Measurements from ENCODE around the gene RIPOR1. TPM values are rescaled to one million over a fixed set of nuclear protein-coding genes. Genes with fewer than 3 reads are reported as not detected.
A peak's percentile ranks its signal among the peaks of the same experiment; 100 is the strongest.
"Not testable (repeated sequence)": the region's sequence is repeated elsewhere in the genome, so short reads cannot be mapped to it uniquely, and the experiment has no call there.

The RIPOR1 gene, protein sequence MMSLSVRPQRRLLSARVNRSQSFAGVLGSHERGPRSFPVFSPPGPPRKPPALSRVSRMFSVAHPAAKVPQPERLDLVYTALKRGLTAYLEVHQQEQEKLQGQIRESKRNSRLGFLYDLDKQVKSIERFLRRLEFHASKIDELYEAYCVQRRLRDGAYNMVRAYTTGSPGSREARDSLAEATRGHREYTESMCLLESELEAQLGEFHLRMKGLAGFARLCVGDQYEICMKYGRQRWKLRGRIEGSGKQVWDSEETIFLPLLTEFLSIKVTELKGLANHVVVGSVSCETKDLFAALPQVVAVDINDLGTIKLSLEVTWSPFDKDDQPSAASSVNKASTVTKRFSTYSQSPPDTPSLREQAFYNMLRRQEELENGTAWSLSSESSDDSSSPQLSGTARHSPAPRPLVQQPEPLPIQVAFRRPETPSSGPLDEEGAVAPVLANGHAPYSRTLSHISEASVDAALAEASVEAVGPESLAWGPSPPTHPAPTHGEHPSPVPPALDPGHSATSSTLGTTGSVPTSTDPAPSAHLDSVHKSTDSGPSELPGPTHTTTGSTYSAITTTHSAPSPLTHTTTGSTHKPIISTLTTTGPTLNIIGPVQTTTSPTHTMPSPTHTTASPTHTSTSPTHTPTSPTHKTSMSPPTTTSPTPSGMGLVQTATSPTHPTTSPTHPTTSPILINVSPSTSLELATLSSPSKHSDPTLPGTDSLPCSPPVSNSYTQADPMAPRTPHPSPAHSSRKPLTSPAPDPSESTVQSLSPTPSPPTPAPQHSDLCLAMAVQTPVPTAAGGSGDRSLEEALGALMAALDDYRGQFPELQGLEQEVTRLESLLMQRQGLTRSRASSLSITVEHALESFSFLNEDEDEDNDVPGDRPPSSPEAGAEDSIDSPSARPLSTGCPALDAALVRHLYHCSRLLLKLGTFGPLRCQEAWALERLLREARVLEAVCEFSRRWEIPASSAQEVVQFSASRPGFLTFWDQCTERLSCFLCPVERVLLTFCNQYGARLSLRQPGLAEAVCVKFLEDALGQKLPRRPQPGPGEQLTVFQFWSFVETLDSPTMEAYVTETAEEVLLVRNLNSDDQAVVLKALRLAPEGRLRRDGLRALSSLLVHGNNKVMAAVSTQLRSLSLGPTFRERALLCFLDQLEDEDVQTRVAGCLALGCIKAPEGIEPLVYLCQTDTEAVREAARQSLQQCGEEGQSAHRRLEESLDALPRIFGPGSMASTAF
- total RNA-seq: 73.7 TPM
- long read RNA-seq, full-length matches to known transcripts: 10 of 53 reads
- long read RNA-seq, partial matches to known transcripts: 36 of 53 reads
- long read RNA-seq, other reads (novel, unspliced or antisense): 7 of 53 reads

DNA sequence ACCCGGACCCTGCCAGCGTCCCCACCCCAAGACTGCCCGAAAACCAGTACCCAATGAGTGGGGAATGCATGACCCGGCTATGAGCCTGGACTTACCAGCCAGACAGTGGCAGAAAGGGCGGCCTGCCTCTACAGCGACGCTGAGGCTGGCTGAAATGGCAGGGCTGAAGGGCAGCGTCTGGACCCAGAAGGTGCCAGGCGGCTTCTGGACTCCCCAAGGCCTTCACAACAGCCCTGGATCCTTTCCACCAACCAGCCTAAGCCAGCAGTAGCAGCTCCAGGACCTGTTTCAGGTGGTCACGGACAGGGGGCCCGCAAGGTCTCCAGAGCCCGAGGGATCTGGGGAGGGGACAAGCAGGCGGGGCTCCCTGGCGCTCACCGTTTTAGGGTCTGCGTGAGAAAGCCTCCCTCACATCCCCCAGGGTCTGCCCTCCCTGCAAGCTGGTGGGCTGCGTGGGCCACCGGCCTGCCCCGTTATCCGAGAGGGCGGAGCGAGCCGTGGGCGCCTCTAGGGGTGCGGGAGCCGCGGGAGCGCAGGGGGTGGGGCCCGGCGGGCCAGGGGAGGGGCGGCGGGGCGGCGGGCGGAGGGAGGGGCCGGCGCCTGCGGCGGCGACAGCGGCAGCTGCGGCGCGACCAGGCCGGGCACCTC is at the start of gene RIPOR1:
Gene RIPOR1, plus strand, starts transcription at position 608 of the 648 bp plus-strand sequence. CDS start 9,618 bp downstream, outside the sequence.
- peak; percentile 85 for DNase-seq
- ATAC-seq (ENCODE audit: poor library complexity): peak; percentile 75
- intact Hi-C loops (cut with DNase I): no loop called here

DNA sequence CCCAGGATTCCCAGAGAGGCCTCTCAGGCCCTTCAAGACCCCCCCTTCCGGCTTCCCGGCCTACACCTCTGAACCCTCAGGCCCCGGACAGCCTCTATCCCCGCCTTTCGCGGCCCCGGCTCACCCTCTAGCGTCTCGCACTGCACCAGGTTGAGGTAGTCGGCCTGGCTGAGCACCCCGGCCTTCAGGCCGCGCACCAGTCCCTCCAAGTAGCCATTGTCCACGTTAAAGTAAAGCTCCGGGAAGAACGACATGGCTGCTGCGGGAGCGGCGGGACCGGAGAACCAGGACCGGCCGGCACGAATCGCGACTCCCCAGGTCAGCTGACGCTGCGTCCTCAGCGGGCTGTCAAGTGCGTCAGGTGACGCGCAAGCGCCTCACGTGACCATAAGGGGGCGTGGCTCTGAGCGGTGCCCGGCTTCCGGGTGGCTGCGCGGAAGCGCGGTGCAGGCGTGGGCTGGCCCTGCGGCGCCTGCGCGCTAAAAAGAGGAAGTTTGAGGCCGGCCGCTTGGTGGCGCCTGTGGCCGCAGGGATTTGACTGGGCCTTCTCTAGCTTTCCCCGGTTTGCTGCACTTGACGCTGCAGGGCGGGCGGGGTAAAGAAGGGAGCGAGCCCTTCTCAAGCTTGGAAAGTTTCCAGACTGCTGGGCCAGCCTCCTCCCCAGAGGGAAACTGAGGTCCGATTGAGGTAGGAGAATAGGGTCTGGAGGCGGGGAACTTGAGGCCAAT is 47.6 kb upstream of the RIPOR1 start, which contains the start of gene ATP6V0D1:
Gene ATP6V0D1, minus strand, starts transcription at position 325 of the 728 bp plus-strand sequence. Its CDS starts 71 bp downstream, at position 254.
- peak; percentile 99 for DNase-seq
- intact Hi-C loops (cut with DNase I): no loop called here
- peak; percentile 97 for ATAC-seq (ENCODE audit: poor library complexity)

DNA sequence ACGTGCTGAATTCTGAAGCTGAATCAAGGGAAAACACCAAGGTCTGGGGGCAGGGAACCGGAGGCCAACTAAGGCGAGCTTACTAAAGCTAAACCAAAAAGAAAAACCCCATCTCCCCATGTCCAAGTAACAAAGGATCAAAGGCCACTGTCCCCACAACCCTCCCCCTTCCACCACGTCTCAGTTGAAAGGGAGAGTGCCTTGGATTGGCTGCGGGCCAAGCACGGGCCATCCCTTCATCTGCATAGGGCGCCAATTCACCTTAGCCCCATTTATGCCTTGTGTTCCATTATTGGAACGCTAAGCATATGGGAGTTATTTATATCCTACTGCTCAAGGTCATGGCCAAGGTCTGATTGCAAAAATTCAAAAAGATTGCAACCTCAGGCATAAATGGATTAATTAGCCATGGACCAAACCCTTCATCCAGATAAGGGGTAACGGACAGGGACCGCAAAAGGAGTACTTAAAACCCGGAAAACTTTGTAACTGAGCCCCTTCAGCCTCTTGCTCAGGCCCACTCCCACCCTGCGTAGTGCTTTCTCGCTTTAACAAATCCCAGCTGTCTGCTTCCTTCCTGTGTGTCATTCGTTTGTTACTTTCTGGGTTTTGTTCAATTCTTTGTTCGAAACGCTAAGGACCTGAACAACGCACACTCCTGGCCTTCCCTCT is 46.9 kb upstream of the RIPOR1 start:
- intact Hi-C loops (cut with DNase I): no loop called here
- DNase-seq: peak; percentile 71
- ATAC-seq (ENCODE audit: poor library complexity): peak; percentile 24

DNA sequence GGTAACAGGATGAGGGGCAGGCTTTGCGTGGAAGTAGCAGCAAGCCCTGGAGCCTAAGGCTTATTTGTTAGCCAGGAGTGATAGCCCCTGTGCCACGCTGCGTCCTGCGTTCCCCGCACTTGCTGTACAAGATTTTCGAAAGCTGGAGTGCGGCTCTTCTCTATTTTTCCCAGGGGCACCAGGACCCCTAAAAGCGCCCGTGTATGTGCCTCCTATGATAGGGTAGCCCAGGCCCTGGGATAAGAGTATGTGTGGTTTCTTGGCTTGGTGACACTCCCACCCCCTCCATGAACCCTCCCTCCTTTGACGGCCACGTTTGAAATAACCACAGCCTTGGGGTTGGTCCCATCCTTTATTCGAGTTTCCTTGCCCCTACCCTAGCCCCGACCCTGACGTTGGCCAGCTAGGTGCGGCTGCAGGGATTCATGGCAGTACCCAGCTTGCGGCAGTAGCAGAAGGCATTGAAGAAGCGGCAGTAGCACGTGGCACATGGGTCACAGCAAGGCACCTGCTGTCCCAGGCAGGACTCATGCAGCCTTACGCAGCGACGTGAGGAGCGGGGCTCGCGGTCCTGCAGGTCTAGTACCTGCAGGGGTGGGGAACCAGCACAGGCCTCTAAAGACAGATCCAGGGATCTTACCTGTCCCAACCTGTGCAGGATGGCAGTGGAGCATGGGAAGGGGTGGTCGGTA is 46.2 kb upstream of the RIPOR1 start:
- ATAC-seq (ENCODE audit: poor library complexity): no peak
- intact Hi-C loops (cut with DNase I): no loop called here

DNA sequence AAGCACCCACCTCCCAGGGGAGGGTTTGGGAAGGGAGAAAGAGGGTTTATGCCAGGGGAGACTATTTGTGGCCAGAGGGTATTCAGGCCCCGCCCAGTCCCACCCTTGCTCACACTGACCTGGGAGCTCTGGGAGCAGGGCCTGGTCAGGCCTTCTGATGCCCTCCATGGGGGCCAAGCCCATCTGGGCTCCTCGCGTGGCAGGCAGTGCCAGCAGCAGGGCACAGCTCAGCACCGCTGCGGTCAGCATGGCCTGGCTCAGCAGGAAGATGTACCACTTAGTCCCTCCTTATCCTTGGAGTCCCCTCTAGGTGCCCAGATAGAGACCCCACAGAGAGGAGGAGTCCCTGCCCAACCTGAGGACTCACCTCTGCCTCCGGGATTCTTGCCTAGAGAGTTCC is 45.5 kb upstream of the RIPOR1 start, which contains the start of gene AGRP:
Gene AGRP, minus strand, starts transcription at position 398 of the 400 bp plus-strand sequence. Its CDS starts 149 bp downstream, at position 249.
- intact Hi-C loops (cut with DNase I): no loop called here
- ATAC-seq (ENCODE audit: poor library complexity) (no peak), DNase-seq (no peak)

More for the DNA sequence above, 46.2 kb upstream of the RIPOR1 start:
- no peak for DNase-seq

DNA sequence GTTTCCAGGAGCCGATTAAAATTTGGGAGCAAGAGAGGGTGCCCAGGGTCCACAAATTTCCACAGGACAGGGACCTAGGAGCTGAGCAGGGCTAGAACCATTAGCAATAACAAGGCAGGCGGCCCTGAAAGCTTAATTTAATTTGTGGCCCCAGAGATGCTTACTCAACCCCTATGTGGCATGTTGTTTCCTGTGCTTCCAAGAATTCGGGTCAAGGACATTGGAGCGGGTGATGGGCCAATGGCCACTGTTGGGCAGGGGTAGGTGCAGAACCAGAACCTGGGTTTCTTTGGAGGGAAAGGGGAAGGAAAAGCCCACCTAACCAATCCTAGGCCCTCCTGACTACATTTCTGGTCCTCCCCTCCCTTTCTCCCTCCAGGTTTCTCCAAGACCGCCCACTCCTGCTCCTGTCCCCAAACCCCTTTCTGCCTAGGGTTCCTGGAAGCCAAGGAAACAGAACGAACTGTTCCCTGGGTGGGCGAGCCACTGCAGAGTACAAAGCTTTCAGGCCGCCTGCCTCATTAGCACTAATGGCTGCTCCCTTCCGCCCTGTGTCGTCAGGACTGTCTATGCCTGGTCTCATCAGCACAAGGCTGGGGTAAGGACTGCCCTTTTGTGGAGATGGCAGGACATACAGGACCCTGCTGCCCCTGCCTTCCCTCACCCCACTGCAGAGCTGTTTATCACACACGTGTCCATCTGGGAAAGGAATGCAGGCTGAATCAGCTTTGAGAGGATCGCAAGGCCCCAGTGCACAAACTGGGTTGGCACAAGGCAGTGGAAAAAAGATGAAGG is 44.7 kb upstream of the RIPOR1 start:
- intact Hi-C loops (cut with DNase I): no loop called here
- ATAC-seq (ENCODE audit: poor library complexity) (no peak), DNase-seq (no peak)

DNA sequence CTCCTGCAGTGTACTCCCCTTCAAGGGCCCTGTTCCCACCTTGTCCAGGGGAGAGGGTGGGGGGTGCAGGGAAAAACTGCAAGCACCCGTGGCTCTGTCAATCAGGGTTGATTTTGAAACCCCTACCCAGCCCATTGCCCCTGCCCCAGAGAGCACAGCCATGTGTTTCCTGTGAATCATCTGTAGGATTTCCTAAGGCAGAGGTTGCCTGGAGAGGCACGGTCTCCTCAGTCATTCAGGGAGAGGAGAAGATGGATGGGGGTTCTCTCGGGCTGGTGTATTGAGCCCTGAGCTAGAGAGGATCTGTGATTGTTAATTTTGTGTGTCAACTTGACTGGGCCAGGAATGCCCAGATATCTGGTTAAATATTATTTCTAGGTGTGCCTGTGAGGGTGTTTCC is 41.8 kb upstream of the RIPOR1 start:
- intact Hi-C loops (cut with DNase I): no loop called here
- ATAC-seq (ENCODE audit: poor library complexity): no peak
- DNase-seq: no peak

DNA sequence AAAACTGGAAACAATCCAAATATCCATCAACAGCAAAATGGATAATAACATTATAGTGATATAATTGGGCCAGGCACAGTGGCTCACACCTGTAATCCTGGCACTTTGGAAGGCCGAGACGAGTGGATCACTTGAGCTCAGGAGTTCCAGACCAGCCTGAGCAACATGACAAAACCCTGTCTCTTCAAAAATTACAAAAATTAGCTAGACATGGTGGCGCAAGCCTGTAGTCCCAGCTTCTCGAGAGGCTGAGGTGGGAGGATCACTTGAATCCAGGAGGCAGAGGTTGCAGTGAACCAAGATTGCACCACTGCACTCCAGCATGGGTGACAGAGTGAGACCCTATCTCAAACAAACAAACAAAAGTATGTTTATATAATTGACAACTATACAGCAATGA is 41.1 kb upstream of the RIPOR1 start:
- DNase-seq; ATAC-seq (ENCODE audit: poor library complexity); intact Hi-C loops (cut with DNase I): not testable (repeated sequence)

DNA sequence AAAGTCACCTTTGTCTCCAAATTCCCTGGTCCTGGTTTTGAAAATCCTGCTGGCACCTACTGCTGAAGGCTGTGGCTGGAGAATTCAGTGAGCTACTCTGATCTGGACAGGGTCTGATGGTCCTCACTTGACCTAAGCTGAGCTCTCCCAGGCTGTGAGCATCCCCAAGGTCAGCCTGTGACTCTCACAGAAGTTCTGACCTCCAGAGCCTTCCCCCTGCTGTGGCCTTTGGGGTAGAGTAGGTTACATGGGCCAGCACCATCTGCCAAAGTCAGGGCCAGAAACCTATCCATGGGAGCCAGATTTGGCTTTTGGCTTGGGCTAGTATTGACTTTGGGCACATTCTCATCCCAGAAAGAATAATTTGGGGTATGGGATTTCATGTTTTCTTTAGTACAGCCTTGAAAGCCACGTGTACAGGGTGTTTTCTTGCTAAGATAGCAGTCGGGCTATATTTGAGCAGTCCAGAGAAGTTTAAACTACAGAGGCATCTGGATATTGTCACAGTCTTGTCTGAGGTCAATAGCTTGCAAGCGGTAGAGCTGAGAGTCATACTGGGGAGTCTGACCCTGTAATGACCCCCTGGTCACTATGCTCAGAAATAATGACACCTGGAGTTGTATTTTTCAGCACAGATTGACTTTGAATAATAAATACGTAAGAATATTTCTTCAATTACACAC is 39.1 kb upstream of the RIPOR1 start:
- ATAC-seq (ENCODE audit: poor library complexity): peak; percentile 32
- DNase-seq: no peak
- intact Hi-C loops (cut with DNase I): no loop called here

DNA sequence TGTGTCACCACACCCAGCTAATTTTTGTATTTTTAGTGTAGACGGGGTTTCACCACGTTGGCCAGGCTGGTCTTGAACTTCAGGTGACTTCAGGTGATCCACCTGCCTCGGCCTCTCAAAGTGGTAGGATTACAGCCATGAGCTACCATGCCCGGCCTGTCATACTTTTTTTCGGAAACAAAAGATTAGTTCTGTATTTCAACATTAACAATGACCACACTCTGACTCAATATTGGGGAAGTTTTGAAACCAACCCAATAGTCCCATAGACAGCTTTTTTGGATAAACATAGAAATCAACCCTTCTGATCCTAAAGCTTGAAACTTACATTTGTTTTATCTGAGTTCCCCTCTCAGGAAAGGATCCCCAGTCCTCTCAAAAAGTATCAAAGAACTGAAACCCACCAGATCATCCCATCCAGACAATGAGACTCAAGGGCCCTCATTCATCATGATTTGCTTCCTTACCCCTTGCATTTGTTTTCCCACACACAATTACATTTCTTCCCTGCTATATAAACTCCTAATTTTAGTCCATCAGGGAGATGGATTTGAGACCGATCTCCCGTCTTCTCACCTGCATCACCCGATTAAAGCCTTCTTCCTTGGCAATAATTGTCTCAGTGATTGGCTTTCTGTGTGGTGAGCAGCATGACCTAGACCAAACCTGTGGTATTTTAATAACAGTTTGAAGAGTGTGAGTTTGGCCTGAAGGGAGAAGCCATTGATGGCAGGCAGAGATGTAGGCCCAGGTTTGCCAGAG is 38.1 kb upstream of the RIPOR1 start:
- ATAC-seq (ENCODE audit: poor library complexity) (no peak), DNase-seq (no peak)
- intact Hi-C loops (cut with DNase I): no loop called here

DNA sequence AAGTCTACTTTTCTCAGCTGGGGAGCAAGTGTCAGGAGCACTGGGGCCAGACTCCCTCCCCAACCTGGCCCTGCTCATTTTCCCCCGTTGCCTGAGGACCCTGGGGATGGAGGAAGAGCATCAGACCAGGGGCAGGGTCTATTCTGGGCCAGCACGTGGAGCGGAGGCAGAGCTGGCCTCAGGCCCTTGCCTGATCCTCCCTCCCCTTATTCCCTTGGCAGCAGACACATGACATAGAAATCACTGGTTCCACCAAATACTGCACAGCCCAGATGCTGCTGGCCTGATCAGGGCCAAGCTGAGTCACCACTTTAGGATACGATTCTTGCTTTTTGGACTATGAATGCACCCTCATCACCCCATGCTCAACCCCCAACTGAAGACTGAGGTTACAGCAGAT is 29.5 kb upstream of the RIPOR1 start:
- ATAC-seq (ENCODE audit: poor library complexity): peak; percentile 81
- peak; percentile 51 for DNase-seq
- intact Hi-C loops (cut with DNase I): no loop called here

DNA sequence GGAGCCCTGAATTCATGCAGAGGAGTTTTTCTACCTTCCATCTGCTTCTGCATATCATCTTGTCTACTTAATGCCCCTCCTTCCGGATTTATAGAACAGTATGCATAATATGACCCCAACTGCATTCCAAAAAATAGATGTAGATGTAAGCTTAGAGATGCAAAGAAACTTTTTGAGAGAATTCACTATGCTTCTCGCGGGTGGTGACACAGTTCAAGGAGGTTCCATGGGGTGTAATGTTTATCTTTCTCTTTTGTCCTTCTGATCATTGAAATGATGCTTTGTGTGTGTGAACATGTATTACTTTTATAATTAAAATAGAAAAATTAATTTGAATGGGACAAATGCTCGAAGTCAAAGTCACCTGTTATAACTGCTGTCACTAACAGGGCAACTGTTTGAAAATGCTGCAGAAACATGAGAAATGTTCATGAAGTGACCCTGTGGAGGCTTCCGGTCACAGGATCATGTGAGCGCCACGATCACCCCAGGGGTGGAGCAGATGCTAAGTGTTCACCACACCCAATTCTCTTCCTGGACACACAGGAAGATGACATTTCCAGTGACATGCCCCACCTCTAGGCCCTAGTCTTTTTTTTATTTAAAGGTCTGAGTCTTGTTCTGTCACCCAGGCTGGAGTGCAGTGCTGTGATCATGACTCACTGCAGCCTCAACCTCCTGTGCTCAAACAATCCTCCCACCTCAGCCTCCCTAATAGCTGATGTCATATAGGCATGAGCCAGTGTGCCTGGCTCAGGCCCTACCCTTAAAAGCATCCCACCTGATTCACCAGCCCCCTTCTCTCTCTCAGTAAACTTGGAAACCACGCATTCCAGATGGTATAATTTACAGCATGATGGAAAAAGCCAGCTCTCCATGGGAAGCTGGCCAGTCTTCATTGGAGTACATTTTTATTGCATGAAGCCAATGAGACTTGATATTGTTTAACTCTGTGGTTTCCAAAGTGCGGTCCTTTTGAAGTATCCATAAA is 24.3 kb upstream of the RIPOR1 start:
- DNase-seq: peak; percentile 75
- intact Hi-C loops (cut with DNase I): no loop called here
- ATAC-seq (ENCODE audit: poor library complexity): peak; percentile 89

DNA sequence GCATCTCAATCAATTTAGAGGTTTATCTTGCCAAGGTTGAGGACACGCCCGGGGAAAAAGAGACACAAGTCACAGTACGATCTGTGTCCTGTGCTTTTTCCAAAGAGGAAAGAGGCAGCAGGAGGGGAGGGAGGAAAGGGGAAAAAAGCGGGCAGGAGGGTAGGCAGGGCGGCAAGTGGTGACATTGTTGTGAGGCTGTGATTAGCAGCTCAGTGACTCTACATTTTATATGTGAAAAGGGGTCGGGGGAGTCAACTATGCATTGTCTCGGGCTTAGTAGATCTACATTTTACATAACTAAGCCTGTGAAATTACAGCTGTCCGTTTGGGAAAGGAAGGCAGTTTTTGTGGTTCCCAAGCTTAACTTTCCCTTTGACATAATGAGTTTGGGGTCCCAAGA is 22.2 kb upstream of the RIPOR1 start:
- no peak for DNase-seq
- intact Hi-C loops (cut with DNase I): no loop called here
- ATAC-seq (ENCODE audit: poor library complexity): no peak
